ENCODE results near the gene ABHD18. TPM values are rescaled to one million over a fixed set of nuclear protein-coding genes. Genes with fewer than 3 reads are reported as not detected.
"Not testable (repeated sequence)": the region's sequence is repeated elsewhere in the genome, so short reads cannot be mapped to it uniquely, and the experiment has no call there.

ABHD18 gene
- total and polyA plus RNA-seq, 7 donors, result 4.5 to 21.4 (median 8.8) TPM

- no peak overlapping the region for H3K27ac ChIP-seq
- no peaks in the 10 kb centered on the region for H3K9me3 ChIP-seq
- TF ChIP-seq CTCF (IDR thresholded peaks at IDR 0.05), result no peak
- DNase-seq (no peak), ATAC-seq (no peak)
- H3K36me3 ChIP-seq (ENCODE audit: insufficient read depth in 1 of 2, low read depth in 1 of 2), result peaks cover 0 to 47% of the 10 kb centered on the region in 2 donors
- peaks cover 6% of the 10 kb centered on the region for H3K4me1 ChIP-seq
- no peaks in the 10 kb centered on the region for H3K27me3 ChIP-seq (ENCODE audit: insufficient read depth in 3 of 3, low read length in 2 of 3)
- WGBS, 3 donors, result 90 to 100% (median 98%) methylated on average over 1 of the region's 1 CpG
- no peak overlapping the region for H3K4me3 ChIP-seq
- intact Hi-C loops (cut with DNase I), result no loop called here
Measured at GRCh38 chr4:127985989-127986388, 20.8 kb downstream of the ABHD18 start.

- intact Hi-C loops (cut with DNase I), result no loop called here
- H3K4me1 ChIP-seq, result no peaks in the 10 kb centered on the region
- H3K27me3 ChIP-seq (ENCODE audit: insufficient read depth in 3 of 3, low read length in 2 of 3), result no peaks in the 10 kb centered on the region
- H3K27ac ChIP-seq, result no peak overlapping the region
- no peak for TF ChIP-seq CTCF (IDR thresholded peaks at IDR 0.05)
- 92 to 97% (median 93%) methylated on average over 6 of the region's 6 CpGs for WGBS, 3 donors
- H3K4me3 ChIP-seq, result no peak overlapping the region
- ATAC-seq (no peak), DNase-seq (no peak)
- H3K36me3 ChIP-seq (ENCODE audit: insufficient read depth in 1 of 2, low read depth in 1 of 2), result peaks cover 0 to 44% of the 10 kb centered on the region in 2 donors
- no peaks in the 10 kb centered on the region for H3K9me3 ChIP-seq
Measured at GRCh38 chr4:127988638-127989037, 23.4 kb downstream of the ABHD18 start.

- Histone ChIP-seq H3K4me1 (no peaks in the 10 kb centered on the region), H3K27ac (no peak overlapping the region), H3K36me3 (ENCODE audit: insufficient read depth in 1 of 2, low read depth in 1 of 2) (peaks cover 0 to 16% of the 10 kb centered on the region in 2 donors), H3K4me3 (no peak overlapping the region), H3K27me3 (ENCODE audit: insufficient read depth in 3 of 3, low read length in 2 of 3) (no peaks in the 10 kb centered on the region), H3K9me3 (no peaks in the 10 kb centered on the region)
- no peak for DNase-seq
- 74 to 82% (median 80%) methylated on average over 2 of the region's 2 CpGs for WGBS, 3 donors
- no peak for TF ChIP-seq CTCF (IDR thresholded peaks at IDR 0.05)
- ATAC-seq, result no peak
- intact Hi-C loops (cut with DNase I), result no loop called here
Measured at GRCh38 chr4:127993151-127993550, 27.9 kb downstream of the ABHD18 start.

- Histone ChIP-seq H3K4me3 (no peak overlapping the region), H3K9me3 (peaks cover 8% of the 10 kb centered on the region), H3K4me1 (no peaks in the 10 kb centered on the region), H3K27ac (no peak overlapping the region), H3K27me3 (ENCODE audit: insufficient read depth in 3 of 3, low read length in 2 of 3) (no peaks in the 10 kb centered on the region), H3K36me3 (ENCODE audit: insufficient read depth in 1 of 2, low read depth in 1 of 2) (no peaks in the 10 kb centered on the region)
- ATAC-seq (no peak), DNase-seq (no peak)
- 96 to 100% (median 97%) methylated on average over 1 of the region's 1 CpG for WGBS, 3 donors
- intact Hi-C loops (cut with DNase I), result no loop called here
- TF ChIP-seq CTCF (IDR thresholded peaks at IDR 0.05), result no peak
Measured at GRCh38 chr4:127995776-127996175, 30.6 kb downstream of the ABHD18 start.

- ATAC-seq; H3K27me3 ChIP-seq (ENCODE audit: insufficient read depth in 3 of 3, low read length in 2 of 3); H3K36me3 ChIP-seq (ENCODE audit: insufficient read depth in 1 of 2, low read depth in 1 of 2); H3K4me1 ChIP-seq; intact Hi-C loops (cut with DNase I); DNase-seq; H3K27ac ChIP-seq; H3K4me3 ChIP-seq; H3K9me3 ChIP-seq: not testable (repeated sequence)
- WGBS, 3 donors, result 96 to 98% (median 97%) methylated on average over 6 of the region's 6 CpGs
Measured at GRCh38 chr4:127996521-127996920, 31.3 kb downstream of the ABHD18 start.
